PC-9 (cell line): Measurements from ENCODE around the gene AHCYL2. TPM values are rescaled to one million over a fixed set of nuclear protein-coding genes. Genes with fewer than 3 reads are reported as not detected.
A peak's percentile ranks its signal among the peaks of the same experiment; 100 is the strongest.

Experiments
- Bru-seq: library from RNA; stranded (reverse); fragments of 400-500 nt; gene quantifications from one replicate; lab custom pipeline; 2021; lab: Mats Ljungman, UMichigan
- BruChase-seq, 2 experiments: library from RNA; stranded (reverse); fragments of 400-500 nt; gene quantifications; one replicate each; lab custom pipeline; 2021; lab: Mats Ljungman, UMichigan
- BruUV-seq: library from RNA; stranded (reverse); fragments of 400-500 nt; replicated peaks from 2 replicates; lab custom pipeline; 2021; lab: Mats Ljungman, UMichigan
- CTCF ChIA-PET: fragments of 300-600 bp; sonication (Branson Sonifier 250); formaldehyde crosslinking; loops from one replicate; lab custom pipeline; 2022; ENCODE audit warnings: antibody characterized with exemption; lab: Charles Lee
- POLR2A ChIA-PET: fragments of 300-600 bp; sonication (Branson Sonifier 250); formaldehyde crosslinking; loops from one replicate; lab custom pipeline; 2022; ENCODE audit warnings: antibody characterized with exemption; ENCODE audit not compliant: unreplicated experiment; lab: Charles Lee
- DNase-seq, 2 experiments: peaks; one replicate each; pipeline versions ENCODE4 v3.0.0 to v3.0.0-alpha.2; 2015 to 2022; ENCODE audit warnings: mixed read lengths in 1 of 2
- H2AFZ ChIP-seq: fragments of 200-600 bp; sonication (generic); 2 replicates; pipeline ENCODE4 v1.8.1; 2017; ENCODE audit warnings: antibody characterized with exemption
- H3F3A ChIP-seq: fragments of 200-600 bp; sonication (generic); 2 replicates; pipeline ENCODE4 v1.8.1; 2017; ENCODE audit warnings: antibody characterized with exemption, mild to moderate bottlenecking, low read depth; ENCODE audit not compliant: insufficient read depth
- H3K27ac ChIP-seq: fragments of 200-600 bp; sonication (generic); 2 replicates; pipeline ENCODE4 v1.6.1; 2016; ENCODE audit warnings: mixed run types
- H3K27me3 ChIP-seq: fragments of 200-600 bp; sonication (generic); 2 replicates; pipeline ENCODE4 v1.6.1; 2016; ENCODE audit warnings: low read depth, mixed run types; ENCODE audit not compliant: insufficient read depth
- H3K36me3 ChIP-seq: fragments of 200-600 bp; sonication (generic); 2 replicates; pipeline ENCODE4 v1.6.1; 2016; ENCODE audit warnings: low read depth, mixed run types
- H3K4me1 ChIP-seq: fragments of 200-600 bp; sonication (generic); replicated peaks from 2 replicates; pipeline ENCODE4 v1.6.1; 2016; ENCODE audit warnings: mixed run types; ENCODE audit not compliant: insufficient read depth
- H3K4me2 ChIP-seq: fragments of 200-600 bp; sonication (generic); 2 replicates; pipeline ENCODE4 v1.6.1; 2017; ENCODE audit warnings: mixed run types
- H3K4me3 ChIP-seq: fragments of 200-600 bp; sonication (generic); 2 replicates; pipeline ENCODE4 v1.6.1; 2016; ENCODE audit warnings: mixed run types
- H3K79me2 ChIP-seq: fragments of 200-600 bp; sonication (generic); 2 replicates; pipeline ENCODE4 v1.6.1; 2017; ENCODE audit warnings: low read depth, mixed run types
- H3K9me2 ChIP-seq: fragments of 200-600 bp; sonication (generic); 2 replicates; pipeline ENCODE4 v1.8.1; 2017; ENCODE audit warnings: mild to moderate bottlenecking; ENCODE audit not compliant: insufficient read depth
- H3K9me3 ChIP-seq: fragments of 200-600 bp; sonication (generic); 2 replicates; pipeline ENCODE4 v1.8.1; 2016; ENCODE audit warnings: low read depth; ENCODE audit not compliant: insufficient read depth
- H4K20me1 ChIP-seq: fragments of 200-600 bp; sonication (generic); 2 replicates; pipeline ENCODE4 v1.8.1; 2017; ENCODE audit not compliant: insufficient read depth
- CTCF ChIP-seq: fragments of 200-600 bp; sonication (generic); conservative IDR thresholded peaks from 2 replicates; pipeline ENCODE4 v1.6.1; 2017; ENCODE audit warnings: mixed run types, antibody characterized with exemption, mild to moderate bottlenecking, moderate library complexity
- EZH2 ChIP-seq: fragments of 200-600 bp; sonication (generic); IDR thresholded peaks from 2 replicates; pipeline ENCODE4 v1.8.0; 2017; ENCODE audit warnings: antibody characterized with exemption, low read depth
- intact Hi-C: fragments of 100-400 bp; cut with micrococcal nuclease; formaldehyde crosslinking; loops from one replicate; pipeline ENCODE4 v1.10.0; 2022; ENCODE audit not compliant: unreplicated experiment
- long read RNA-seq: library from polyadenylated mRNA; stranded (forward); transcript quantifications from one replicate; pipeline ENCODE4 v2.0.0, GENCODE V29; 2022
- total RNA-seq: library from RNA; stranded (reverse); gene quantifications from 2 replicates; pipeline ENCODE4 v1.2.3, GENCODE V29; 2021

AHCYL2 gene
- total RNA-seq: 15.7 and 16.2 TPM in 2 replicates
- percentile 65 among the genes with signal in this experiment for Bru-seq, nascent RNA
- BruChase-seq, experiment 1, labeled RNA remaining after a 2-hour chase: percentile 72 among the genes with signal in this experiment
- percentile 66 among the genes with signal in this experiment for BruChase-seq, experiment 2, labeled RNA remaining after a 6-hour chase
- long read RNA-seq, full-length matches to known transcripts: 14 of 21 reads
- long read RNA-seq, partial matches to known transcripts: 3 of 21 reads
- long read RNA-seq, other reads (novel, unspliced or antisense): 4 of 21 reads

GRCh38 chr7:129224251-129225205, at the start of gene AHCYL2:
Gene AHCYL2 (plus strand): TSS chr7:129225030.
- H3K9me3 ChIP-seq: no peaks in the 10 kb centered on the region
- intact Hi-C loops: loop anchor here (2.0 to 10.0 kb wide), 4 partner anchors 70 to 850 kb away; partner anchors contain the start of gene KLHDC10
- no peaks in the 10 kb centered on the region for H3K9me2 ChIP-seq
- TSS peak; percentile 81 for BruUV-seq
- H3K79me2 ChIP-seq: peaks cover 15% of the 10 kb centered on the region
- no peaks in the 10 kb centered on the region for H4K20me1 ChIP-seq
- H3F3A ChIP-seq: peaks cover 5% of the 10 kb centered on the region
- peak within 1 kb of the TSS; percentile 95 for H2AFZ ChIP-seq
- no peaks in the 10 kb centered on the region for H3K36me3 ChIP-seq
- H3K4me3 ChIP-seq: peak within 1 kb of the TSS; percentile 75
- peaks cover 19% of the 10 kb centered on the region for H3K4me1 ChIP-seq
- H3K27me3 ChIP-seq: no peaks in the 10 kb centered on the region
- ChIA-PET CTCF (interaction anchor here (0.5 to 1.0 kb wide), 7 partner anchors 40 to 433 kb away, joined by 3 to 9 read pairs (median 5); no protein-coding TSS in a partner anchor), POLR2A (interaction anchor here (0.5 to 0.7 kb wide), 10 partner anchors 11 to 1825 kb away, joined by 3 to 16 read pairs (median 6); no protein-coding TSS in a partner anchor)
- TF ChIP-seq EZH2: no peak
- TF ChIP-seq CTCF: no peak
- peak within 1 kb of the TSS; percentile 94 for H3K4me2 ChIP-seq
- H3K27ac ChIP-seq: peak within 1 kb of the TSS; percentile 74
- DNase-seq: peak; percentile 95 to 98

- H2AFZ ChIP-seq: no peak overlapping the region
- intact Hi-C loops: no loop called here
- ChIA-PET CTCF (interaction anchor here (0.5 to 0.6 kb wide), 2 partner anchors 14 to 163 kb away, joined by 3 read pairs; no protein-coding TSS in a partner anchor), POLR2A (no interaction called here)
- H3K9me3 ChIP-seq: no peaks in the 10 kb centered on the region
- no TSS peak for BruUV-seq
- H3K27me3 ChIP-seq: no peaks in the 10 kb centered on the region
- no peaks in the 10 kb centered on the region for H3K4me1 ChIP-seq
- TF ChIP-seq EZH2 (no peak), CTCF (no peak)
- no peak for DNase-seq
- no peaks in the 10 kb centered on the region; the same call in 1 of the 2 replicates for H3K9me2 ChIP-seq
- H3K4me3 ChIP-seq: no peak overlapping the region
- H3K79me2 ChIP-seq: no peaks in the 10 kb centered on the region
- H3K36me3 ChIP-seq: no peaks in the 10 kb centered on the region
- no peak overlapping the region for H3K4me2 ChIP-seq
- H4K20me1 ChIP-seq: no peaks in the 10 kb centered on the region
- H3F3A ChIP-seq: no peaks in the 10 kb centered on the region
- no peak overlapping the region for H3K27ac ChIP-seq
These were observed 47.7 kb upstream of the AHCYL2 start for GRCh38 chr7:129176916-129177710.
